Keratinocyte (primary cell): Measurements from ENCODE around the gene PSMB11. TPM values are rescaled to one million over a fixed set of nuclear protein-coding genes. Genes with fewer than 3 reads are reported as not detected.
A peak's percentile ranks its signal among the peaks of the same experiment; 100 is the strongest.

Experiments used
- DNase-seq: peaks from one replicate; pipeline ENCODE4 v3.0.0-alpha.2; 2011; ENCODE audit warnings: low read depth, missing footprints, low spot score
- FAIRE-seq: peaks from 2 replicates; lab custom pipeline; 2011; peaks lifted over from hg19 to GRCh38; lab: Jason Lieb, UNC
- H2AFZ ChIP-seq: 2 replicates; pipeline ENCODE4 v1.6.0; 2012; ENCODE audit warnings: low read length, control low read depth, inconsistent platforms; ENCODE audit not compliant: control insufficient read depth
- H3K27ac ChIP-seq: 2 replicates; pipeline ENCODE4 v1.5.1; 2011; ENCODE audit warnings: low read length; ENCODE audit not compliant: control insufficient read depth, insufficient read depth
- H3K27me3 ChIP-seq: 3 replicates; pipeline ENCODE4 v1.6.0; 2011; ENCODE audit warnings: low read length; ENCODE audit not compliant: control insufficient read depth, insufficient read depth; ENCODE audit errors: extremely low read depth
- H3K36me3 ChIP-seq, 2 experiments: 2 replicates in 1 of 2; 3 replicates in 1 of 2; pipeline ENCODE4 v1.5.1; 2011; ENCODE audit warnings: low read length in 2 of 2, mild to moderate bottlenecking in 1 of 2; ENCODE audit not compliant: control insufficient read depth in 2 of 2, insufficient read depth in 2 of 2; ENCODE audit errors: extremely low read depth in 1 of 2
- H3K4me1 ChIP-seq: 3 replicates; pipeline ENCODE4 v1.5.1; 2011; ENCODE audit warnings: low read length; ENCODE audit not compliant: control insufficient read depth, insufficient read depth; ENCODE audit errors: extremely low read depth
- H3K4me2 ChIP-seq: 3 replicates; pipeline ENCODE4 v1.6.0; 2011; ENCODE audit warnings: low read depth, low read length; ENCODE audit not compliant: control insufficient read depth, insufficient read depth; ENCODE audit errors: extremely low read depth
- H3K4me3 ChIP-seq, 3 experiments: fragments of 200-600 bp in 1 of 3; sonication (generic) in 1 of 3; 2 replicates in 2 of 3; 3 replicates in 1 of 3; pipeline ENCODE4 v1.5.1; 2011 to 2016; ENCODE audit warnings: low read length in 3 of 3, mild to moderate bottlenecking in 3 of 3, control low read depth in 2 of 3, inconsistent platforms in 1 of 3, low read depth in 1 of 3, mixed read lengths in 1 of 3, mixed run types in 1 of 3, moderate library complexity in 1 of 3; ENCODE audit not compliant: control insufficient read depth in 2 of 3, insufficient read depth in 2 of 3; ENCODE audit errors: extremely low read depth in 1 of 3
- H3K79me2 ChIP-seq: 2 replicates; pipeline ENCODE4 v1.6.0; 2012; ENCODE audit warnings: low read length; ENCODE audit not compliant: control insufficient read depth, insufficient read depth
- H3K9ac ChIP-seq: 3 replicates; pipeline ENCODE4 v1.6.0; 2011; ENCODE audit warnings: low read length; ENCODE audit not compliant: control insufficient read depth, insufficient read depth; ENCODE audit errors: extremely low read depth
- H3K9me1 ChIP-seq: 3 replicates; pipeline ENCODE4 v1.6.0; 2011; ENCODE audit warnings: low read length; ENCODE audit not compliant: control insufficient read depth, insufficient read depth; ENCODE audit errors: extremely low read depth
- H3K9me3 ChIP-seq: 2 replicates; pipeline ENCODE4 v1.5.1; 2012; ENCODE audit warnings: low read depth, low read length; ENCODE audit not compliant: control insufficient read depth
- H4K20me1 ChIP-seq: 3 replicates; pipeline ENCODE4 v1.6.0; 2011; ENCODE audit warnings: low read length; ENCODE audit not compliant: control insufficient read depth, insufficient read depth; ENCODE audit errors: extremely low read depth
- CTCF ChIP-seq, 3 experiments: IDR thresholded peaks in 1 of 3; conservative IDR thresholded peaks in 1 of 3; optimal IDR thresholded peaks in 1 of 3; 2 replicates in 2 of 3; 3 replicates in 1 of 3; pipeline versions ENCODE3 to v1.5.1; 2011; ENCODE audit warnings: low read length in 3 of 3, mild to moderate bottlenecking in 3 of 3, moderate library complexity in 2 of 3, control low read depth in 1 of 3, inconsistent platforms in 1 of 3; ENCODE audit not compliant: insufficient read depth in 2 of 3; ENCODE audit errors: extremely low read depth in 1 of 3
- EZH2 ChIP-seq: IDR thresholded peaks from one replicate; pipeline ENCODE4 v1.6.1; 2012; ENCODE audit warnings: inconsistent platforms, mild to moderate bottlenecking, low read length, moderate library complexity
- dilution Hi-C: fragments of 300-500 bp; cut with MboI; formaldehyde crosslinking; loops from one replicate; pipeline ENCODE4 v1.7.0; 2020; ENCODE audit warnings: low sequenced_read_pairs; ENCODE audit not compliant: extremely low pct_ligation_motif_present
- polyA plus RNA-seq, 5 experiments: library from polyadenylated mRNA; depleted of rRNA in 3 of 5; stranded (reverse) in 3 of 5; stranded (forward) in 1 of 5; unstranded in 1 of 5; fragments of >200 nt; gene quantifications; 1 replicate in 1 of 5; 2 replicates in 3 of 5; 3 replicates in 1 of 5; pipeline versions ENCODE4 v1.2.1 to v1.2.3, GENCODE V29; 2011 to 2012; ENCODE audit warnings: missing spikeins in 2 of 5, low read depth in 1 of 5, low replicate concordance in 1 of 5

Gene PSMB11
- polyA plus RNA-seq, 1 donor (not counting 4 experiments of a cell fraction or from before 2014, with no cell fraction given), result not detected

- H3K4me3 ChIP-seq, result no peak overlapping the region
- DNase-seq (no peak), FAIRE-seq (no peak)
- no peaks in the 10 kb centered on the region for H3K79me2 ChIP-seq
- H3K9me3 ChIP-seq, result no peaks in the 10 kb centered on the region
- dilution Hi-C loops, result no loop called here
- peaks cover 14% of the 10 kb centered on the region for H3K4me1 ChIP-seq
- no peak overlapping the region for H3K9ac ChIP-seq
- no peaks in the 10 kb centered on the region for H3K36me3 ChIP-seq
- H2AFZ ChIP-seq, result no peak overlapping the region
- no peaks in the 10 kb centered on the region for H3K9me1 ChIP-seq
- no peak overlapping the region for H3K27ac ChIP-seq
- no peaks in the 10 kb centered on the region for H4K20me1 ChIP-seq
- TF ChIP-seq CTCF (optimal IDR thresholded peaks at IDR 0.05 in 1 of 3, IDR thresholded peaks at IDR 0.05 in 1 of 3, conservative IDR thresholded peaks at IDR 0.05 in 1 of 3; ENCODE audit: extremely low read depth in 1 of 3, insufficient read depth in 2 of 3, low read length in 3 of 3), result no peak
- no peak for TF ChIP-seq EZH2
- H3K27me3 ChIP-seq, result no peaks in the 10 kb centered on the region
- H3K4me2 ChIP-seq, result no peak overlapping the region
Measured at GRCh38 chr14:23051141-23052057, 9.4 kb downstream of the PSMB11 start.

GRCh38 chr14:23052182-23052623, 10.2 kb downstream of the PSMB11 start:
- FAIRE-seq (no peak), DNase-seq (no peak)
- Histone ChIP-seq H3K27ac (no peak overlapping the region), H3K36me3 (no peaks in the 10 kb centered on the region), H3K79me2 (no peaks in the 10 kb centered on the region), H3K4me2 (no peak overlapping the region), H2AFZ (peak overlapping the region; percentile 22), H3K9ac (no peak overlapping the region), H3K4me3 (no peak overlapping the region), H3K9me3 (no peaks in the 10 kb centered on the region), H3K4me1 (peaks cover 21% of the 10 kb centered on the region), H4K20me1 (no peaks in the 10 kb centered on the region), H3K9me1 (no peaks in the 10 kb centered on the region), H3K27me3 (no peaks in the 10 kb centered on the region)
- dilution Hi-C loops, result no loop called here
- no peak for TF ChIP-seq EZH2
- TF ChIP-seq CTCF (optimal IDR thresholded peaks at IDR 0.05 in 1 of 3, IDR thresholded peaks at IDR 0.05 in 1 of 3, conservative IDR thresholded peaks at IDR 0.05 in 1 of 3; ENCODE audit: extremely low read depth in 1 of 3, insufficient read depth in 2 of 3, low read length in 3 of 3), result peak; percentile 59 to 81 (median 80)
